Neural progenitor cell (in vitro differentiated cells): Measurements from ENCODE around the gene FRMD8. TPM values are rescaled to one million over a fixed set of nuclear protein-coding genes. Genes with fewer than 3 reads are reported as not detected.

Source experiments
- DNase-seq: peaks from one replicate; pipeline ENCODE4 v3.0.0-alpha.2; 2016; ENCODE audit warnings: low spot score
- H2AFZ ChIP-seq: fragments of 200-600 bp; sonication (generic); replicated peaks from 2 replicates; pipeline ENCODE4 v1.6.1; 2016; ENCODE audit warnings: antibody characterized with exemption
- H3F3A ChIP-seq: fragments of 200-600 bp; sonication (generic); 2 replicates; pipeline ENCODE4 v1.6.1; 2016; ENCODE audit warnings: antibody characterized with exemption, low read depth
- H3K27ac ChIP-seq: fragments of 200-600 bp; sonication (generic); 2 replicates; pipeline ENCODE4 v1.5.1; 2016; ENCODE audit warnings: mild to moderate bottlenecking
- H3K27me3 ChIP-seq: fragments of 200-600 bp; sonication (generic); 2 replicates; pipeline ENCODE4 v1.6.1; 2016; ENCODE audit warnings: mild to moderate bottlenecking, moderate library complexity
- H3K36me3 ChIP-seq: fragments of 200-600 bp; sonication (generic); 2 replicates; pipeline ENCODE4 v1.5.1; 2016
- H3K4me1 ChIP-seq: fragments of 200-600 bp; sonication (generic); 2 replicates; pipeline ENCODE4 v1.6.1; 2016; ENCODE audit warnings: mixed run types
- H3K4me2 ChIP-seq: fragments of 200-600 bp; sonication (generic); 2 replicates; pipeline ENCODE4 v1.6.1; 2016
- H3K4me3 ChIP-seq: fragments of 200-600 bp; sonication (generic); 2 replicates; pipeline ENCODE4 v1.5.1; 2016
- H3K79me2 ChIP-seq: fragments of 200-600 bp; sonication (generic); 2 replicates; pipeline ENCODE4 v1.6.1; 2016; ENCODE audit warnings: low read depth
- H3K9ac ChIP-seq: fragments of 200-600 bp; sonication (generic); 2 replicates; pipeline ENCODE4 v1.6.1; 2016
- H3K9me3 ChIP-seq: fragments of 200-600 bp; sonication (generic); 2 replicates; pipeline ENCODE4 v1.5.1; 2016; ENCODE audit warnings: low read depth
- H4K20me1 ChIP-seq: fragments of 200-600 bp; sonication (generic); 2 replicates; pipeline ENCODE4 v1.6.1; 2016; ENCODE audit warnings: low read depth
- H3K27ac Mint-ChIP-seq: 3 replicates; pipeline ENCODE4 v1.8.0; 2021; ENCODE audit warnings: mixed read lengths
- H3K27me3 Mint-ChIP-seq: 2 replicates; pipeline ENCODE4 v1.8.0; 2022; ENCODE audit warnings: low read depth, mild to moderate bottlenecking, inconsistent platforms, moderate library complexity, mixed read lengths; ENCODE audit not compliant: insufficient read depth
- H3K36me3 Mint-ChIP-seq: 3 replicates; pipeline ENCODE4 v1.8.0; 2021; ENCODE audit warnings: mixed read lengths
- H3K4me1 Mint-ChIP-seq: 3 replicates; pipeline ENCODE4 v1.8.0; 2021; ENCODE audit warnings: mixed read lengths
- H3K4me3 Mint-ChIP-seq: 3 replicates; pipeline ENCODE4 v1.8.0; 2021; ENCODE audit warnings: mild to moderate bottlenecking, moderate library complexity, mixed read lengths
- H3K9me3 Mint-ChIP-seq: 3 replicates; pipeline ENCODE4 v1.8.0; 2020; ENCODE audit warnings: mixed read lengths
- EZH2 ChIP-seq: fragments of 200-600 bp; sonication (generic); IDR thresholded peaks from 2 replicates; pipeline ENCODE4 v1.6.1; 2017; ENCODE audit warnings: antibody characterized with exemption, mild to moderate bottlenecking, moderate library complexity
- EZH2phosphoT487 ChIP-seq: fragments of 200-600 bp; sonication (generic); IDR thresholded peaks from 2 replicates; pipeline ENCODE4 v1.6.1; 2017; ENCODE audit warnings: antibody characterized with exemption
- total RNA-seq: library from RNA; depleted of rRNA; stranded (reverse); fragments of >200 nt; gene quantifications from 2 replicates; pipeline ENCODE4 v1.2.3, GENCODE V29; 2015; ENCODE audit warnings: low replicate concordance
- TF ChIP-seq, protein P1 (sequence below): fragments of 200-600 bp; sonication (generic); IDR thresholded peaks from 2 replicates; pipeline ENCODE4 v1.5.1; 2017; ENCODE audit warnings: antibody characterized with exemption, mild to moderate bottlenecking

FRMD8 gene
- total RNA-seq, 1 donor from 2014 or later = 5.8 TPM

- TF ChIP-seq EZH2phosphoT487 (no peak), EZH2 (no peak)
- TF ChIP-seq, protein P1, sequence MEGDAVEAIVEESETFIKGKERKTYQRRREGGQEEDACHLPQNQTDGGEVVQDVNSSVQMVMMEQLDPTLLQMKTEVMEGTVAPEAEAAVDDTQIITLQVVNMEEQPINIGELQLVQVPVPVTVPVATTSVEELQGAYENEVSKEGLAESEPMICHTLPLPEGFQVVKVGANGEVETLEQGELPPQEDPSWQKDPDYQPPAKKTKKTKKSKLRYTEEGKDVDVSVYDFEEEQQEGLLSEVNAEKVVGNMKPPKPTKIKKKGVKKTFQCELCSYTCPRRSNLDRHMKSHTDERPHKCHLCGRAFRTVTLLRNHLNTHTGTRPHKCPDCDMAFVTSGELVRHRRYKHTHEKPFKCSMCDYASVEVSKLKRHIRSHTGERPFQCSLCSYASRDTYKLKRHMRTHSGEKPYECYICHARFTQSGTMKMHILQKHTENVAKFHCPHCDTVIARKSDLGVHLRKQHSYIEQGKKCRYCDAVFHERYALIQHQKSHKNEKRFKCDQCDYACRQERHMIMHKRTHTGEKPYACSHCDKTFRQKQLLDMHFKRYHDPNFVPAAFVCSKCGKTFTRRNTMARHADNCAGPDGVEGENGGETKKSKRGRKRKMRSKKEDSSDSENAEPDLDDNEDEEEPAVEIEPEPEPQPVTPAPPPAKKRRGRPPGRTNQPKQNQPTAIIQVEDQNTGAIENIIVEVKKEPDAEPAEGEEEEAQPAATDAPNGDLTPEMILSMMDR = no peak
- H3K79me2 ChIP-seq = no peaks in the 10 kb centered on the region
- peaks cover 10% of the 10 kb centered on the region for H3K4me1 ChIP-seq
These were observed 6.5 kb downstream of the FRMD8 start for GRCh38 chr11:65392899-65393298.

DNA sequence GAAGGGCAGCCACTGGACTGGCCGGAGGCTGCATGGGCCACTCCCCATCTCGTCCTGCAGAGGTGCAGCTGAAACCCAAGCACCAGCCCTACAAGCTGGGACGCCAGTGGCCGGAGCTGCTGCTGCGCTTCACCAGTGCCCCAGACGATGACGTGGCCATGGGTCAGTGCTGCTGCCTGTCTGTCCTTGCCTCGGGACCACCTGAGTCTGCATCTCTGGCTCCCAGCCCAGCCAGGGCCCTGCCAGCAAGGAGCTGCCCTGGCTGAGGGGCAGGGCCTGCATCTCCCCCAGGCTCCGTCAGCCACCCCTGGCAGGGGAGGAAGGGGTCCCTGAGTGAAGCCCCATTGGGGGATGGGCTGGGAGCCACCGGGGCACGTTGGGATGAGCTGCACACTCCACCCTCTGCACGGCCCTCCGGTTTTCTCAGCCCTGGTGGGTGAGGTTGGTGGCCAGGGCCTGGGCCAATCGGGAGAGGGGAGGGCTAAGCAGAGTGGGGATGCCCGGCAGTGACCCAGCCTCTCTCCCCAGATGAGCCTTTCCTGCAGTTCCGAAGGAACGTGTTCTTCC lies 7.2 kb downstream of the FRMD8 start:
- no peak overlapping the region for H2AFZ ChIP-seq
- H3K4me1 ChIP-seq = peaks cover 10% of the 10 kb centered on the region
- no peak overlapping the region for H3K9ac ChIP-seq
- no peaks in the 10 kb centered on the region for H3K79me2 ChIP-seq
- Mint-ChIP-seq H3K27me3 (peaks cover 7% of the 10 kb centered on the region), H3K27ac (no peak overlapping the region), H3K4me3 (no peak overlapping the region), H3K36me3 (peaks cover 5% of the 10 kb centered on the region), H3K4me1 (peaks cover 11% of the 10 kb centered on the region), H3K9me3 (no peaks in the 10 kb centered on the region)
- H4K20me1 ChIP-seq = peaks cover 4% of the 10 kb centered on the region
- H3K4me3 ChIP-seq = no peak overlapping the region
- H3K9me3 ChIP-seq = no peaks in the 10 kb centered on the region
- H3F3A ChIP-seq = no peaks in the 10 kb centered on the region
- no peak overlapping the region for H3K27ac ChIP-seq
- H3K27me3 ChIP-seq = no peaks in the 10 kb centered on the region
- DNase-seq = no peak
- H3K4me2 ChIP-seq = no peak overlapping the region
- no peak for TF ChIP-seq EZH2
- no peak for TF ChIP-seq EZH2phosphoT487
- TF ChIP-seq, protein P1 = no peak
- no peaks in the 10 kb centered on the region for H3K36me3 ChIP-seq

More at GRCh38 chr11:65392899-65393298, 6.5 kb downstream of the FRMD8 start:
- H3K27ac ChIP-seq = no peak overlapping the region
- H4K20me1 ChIP-seq = peaks cover 4% of the 10 kb centered on the region
- Mint-ChIP-seq H3K27ac (no peak overlapping the region), H3K9me3 (no peaks in the 10 kb centered on the region), H3K4me1 (peaks cover 16% of the 10 kb centered on the region), H3K36me3 (peaks cover 5% of the 10 kb centered on the region), H3K4me3 (no peak overlapping the region), H3K27me3 (peaks cover 7% of the 10 kb centered on the region)
- no peak overlapping the region for H3K4me2 ChIP-seq
- H3K27me3 ChIP-seq = no peaks in the 10 kb centered on the region
- no peaks in the 10 kb centered on the region for H3K9me3 ChIP-seq
- H3K4me3 ChIP-seq = no peak overlapping the region
- no peak overlapping the region for H3K9ac ChIP-seq
- no peaks in the 10 kb centered on the region for H3F3A ChIP-seq
- no peak for DNase-seq
- no peaks in the 10 kb centered on the region for H3K36me3 ChIP-seq
- no peak overlapping the region for H2AFZ ChIP-seq

- H2AFZ ChIP-seq = no peak overlapping the region
These were observed 7.7 kb downstream of the FRMD8 start for GRCh38 chr11:65394125-65394536.

More at GRCh38 chr11:65394125-65394536, 7.7 kb downstream of the FRMD8 start:
- Mint-ChIP-seq H3K36me3 (peaks cover 5% of the 10 kb centered on the region), H3K4me1 (peaks cover 9% of the 10 kb centered on the region), H3K4me3 (no peak overlapping the region), H3K9me3 (no peaks in the 10 kb centered on the region), H3K27me3 (peaks cover 9% of the 10 kb centered on the region), H3K27ac (no peak overlapping the region)
- no peaks in the 10 kb centered on the region for H3K36me3 ChIP-seq
- H3K27ac ChIP-seq = no peak overlapping the region
- no peak overlapping the region for H3K4me2 ChIP-seq
- H3F3A ChIP-seq = no peaks in the 10 kb centered on the region
- H3K9ac ChIP-seq = no peak overlapping the region
- no peaks in the 10 kb centered on the region for H3K79me2 ChIP-seq
- no peak overlapping the region for H3K4me3 ChIP-seq
- DNase-seq = no peak
- H3K9me3 ChIP-seq = no peaks in the 10 kb centered on the region
- TF ChIP-seq EZH2phosphoT487 (no peak), EZH2 (no peak)
- TF ChIP-seq, protein P1 = no peak
- H3K27me3 ChIP-seq = no peaks in the 10 kb centered on the region
- peaks cover 4% of the 10 kb centered on the region for H4K20me1 ChIP-seq
- H3K4me1 ChIP-seq = peaks cover 10% of the 10 kb centered on the region
